ENCODE measurements around the gene CTNNA2. TPM values are rescaled to one million over a fixed set of nuclear protein-coding genes. Genes with fewer than 3 reads are reported as not detected.

The CTNNA2 gene
- total RNA-seq, 1 donor from 2014 or later: 2.9 TPM

DNA sequence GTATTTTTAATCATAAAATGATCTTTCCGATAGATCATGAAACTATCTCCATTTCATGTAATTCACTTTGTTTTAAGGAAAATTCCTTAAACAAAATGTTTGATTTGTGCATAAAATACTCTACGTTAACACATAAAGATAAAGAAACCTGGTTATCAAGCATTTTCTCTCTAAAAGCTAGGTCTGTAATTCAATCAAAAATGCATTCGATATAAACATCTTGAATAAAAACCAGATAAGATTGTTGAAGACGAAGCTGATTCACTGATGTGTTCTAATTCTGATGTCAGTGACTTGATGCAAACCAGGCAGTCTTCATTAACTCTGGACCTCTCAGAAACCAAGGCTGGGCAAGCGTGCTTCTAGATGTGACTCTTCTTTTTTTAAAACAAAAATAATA is 245.2 kb downstream of the CTNNA2 start:
- Mint-ChIP-seq H3K4me1 (no peaks in the 10 kb centered on the region), H3K27me3 (ENCODE audit: low read depth) (no peaks in the 10 kb centered on the region), H3K27ac (ENCODE audit: unreplicated experiment) (no peak overlapping the region), H3K9me3 (peaks cover 2% of the 10 kb centered on the region), H3K36me3 (ENCODE audit: low read depth) (no peaks in the 10 kb centered on the region), H3K4me3 (no peak overlapping the region)
- TF ChIP-seq, protein P1, sequence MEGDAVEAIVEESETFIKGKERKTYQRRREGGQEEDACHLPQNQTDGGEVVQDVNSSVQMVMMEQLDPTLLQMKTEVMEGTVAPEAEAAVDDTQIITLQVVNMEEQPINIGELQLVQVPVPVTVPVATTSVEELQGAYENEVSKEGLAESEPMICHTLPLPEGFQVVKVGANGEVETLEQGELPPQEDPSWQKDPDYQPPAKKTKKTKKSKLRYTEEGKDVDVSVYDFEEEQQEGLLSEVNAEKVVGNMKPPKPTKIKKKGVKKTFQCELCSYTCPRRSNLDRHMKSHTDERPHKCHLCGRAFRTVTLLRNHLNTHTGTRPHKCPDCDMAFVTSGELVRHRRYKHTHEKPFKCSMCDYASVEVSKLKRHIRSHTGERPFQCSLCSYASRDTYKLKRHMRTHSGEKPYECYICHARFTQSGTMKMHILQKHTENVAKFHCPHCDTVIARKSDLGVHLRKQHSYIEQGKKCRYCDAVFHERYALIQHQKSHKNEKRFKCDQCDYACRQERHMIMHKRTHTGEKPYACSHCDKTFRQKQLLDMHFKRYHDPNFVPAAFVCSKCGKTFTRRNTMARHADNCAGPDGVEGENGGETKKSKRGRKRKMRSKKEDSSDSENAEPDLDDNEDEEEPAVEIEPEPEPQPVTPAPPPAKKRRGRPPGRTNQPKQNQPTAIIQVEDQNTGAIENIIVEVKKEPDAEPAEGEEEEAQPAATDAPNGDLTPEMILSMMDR (conservative IDR thresholded peaks at IDR 0.05): no peak
- DNase-seq (ENCODE audit: low read depth, low spot score): no peak

DNA sequence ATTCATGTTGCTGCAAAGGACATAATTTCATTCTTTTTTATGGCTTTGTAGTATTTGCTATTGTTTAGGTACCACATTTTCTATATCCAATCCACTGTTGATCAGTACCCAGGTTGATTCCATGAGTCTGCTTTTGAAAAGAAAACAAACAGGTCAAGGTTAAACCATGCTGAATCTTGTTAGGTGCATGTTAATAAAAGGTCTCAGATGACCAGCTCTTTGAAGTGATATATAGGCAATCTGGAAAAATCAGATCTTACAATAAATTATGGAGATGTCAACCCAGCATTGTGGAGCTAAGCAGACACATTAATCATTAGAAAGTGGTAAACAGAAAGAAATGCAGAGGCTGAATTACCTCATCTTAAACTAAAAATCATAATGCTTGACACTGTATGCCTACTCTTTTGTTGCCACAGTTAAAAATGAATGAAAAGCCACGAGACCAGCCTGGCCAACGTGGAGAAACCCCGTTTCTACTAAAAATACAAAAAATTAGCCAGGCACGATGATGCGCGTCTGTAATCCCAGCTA is 246.0 kb downstream of the CTNNA2 start:
- TF ChIP-seq, protein P1 (conservative IDR thresholded peaks at IDR 0.05): no peak
- Mint-ChIP-seq H3K4me3 (no peak overlapping the region), H3K4me1 (no peaks in the 10 kb centered on the region), H3K36me3 (ENCODE audit: low read depth) (no peaks in the 10 kb centered on the region), H3K27ac (ENCODE audit: unreplicated experiment) (no peak overlapping the region), H3K9me3 (peaks cover 2% of the 10 kb centered on the region), H3K27me3 (ENCODE audit: low read depth) (no peaks in the 10 kb centered on the region)
- DNase-seq (ENCODE audit: low read depth, low spot score): no peak

DNA sequence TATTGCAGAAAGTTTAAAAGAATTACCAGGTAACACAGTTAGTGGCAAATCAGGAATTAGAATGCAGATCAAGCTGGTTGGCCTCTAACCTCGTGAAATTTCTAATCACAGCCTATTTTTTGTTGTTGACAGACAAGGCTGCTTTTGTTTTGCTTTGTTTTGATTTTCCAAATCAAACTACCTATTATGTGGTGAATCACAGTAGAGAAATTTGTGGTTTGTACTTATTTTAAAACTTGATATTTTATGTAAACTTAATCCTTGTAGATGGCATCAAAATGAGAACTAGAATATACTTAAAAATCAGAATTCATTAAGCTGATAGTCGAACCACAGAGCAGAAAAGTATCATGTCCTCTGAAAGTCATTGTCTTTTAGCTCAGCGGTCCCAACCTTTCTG is 258.1 kb downstream of the CTNNA2 start:
- Mint-ChIP-seq H3K27ac (ENCODE audit: unreplicated experiment) (no peak overlapping the region), H3K36me3 (ENCODE audit: low read depth) (no peaks in the 10 kb centered on the region), H3K4me3 (no peak overlapping the region), H3K9me3 (peaks cover 2% of the 10 kb centered on the region), H3K4me1 (peaks cover 16% of the 10 kb centered on the region), H3K27me3 (ENCODE audit: low read depth) (no peaks in the 10 kb centered on the region)
- TF ChIP-seq, protein P1 (conservative IDR thresholded peaks at IDR 0.05): no peak
- DNase-seq (ENCODE audit: low read depth, low spot score): no peak

DNA sequence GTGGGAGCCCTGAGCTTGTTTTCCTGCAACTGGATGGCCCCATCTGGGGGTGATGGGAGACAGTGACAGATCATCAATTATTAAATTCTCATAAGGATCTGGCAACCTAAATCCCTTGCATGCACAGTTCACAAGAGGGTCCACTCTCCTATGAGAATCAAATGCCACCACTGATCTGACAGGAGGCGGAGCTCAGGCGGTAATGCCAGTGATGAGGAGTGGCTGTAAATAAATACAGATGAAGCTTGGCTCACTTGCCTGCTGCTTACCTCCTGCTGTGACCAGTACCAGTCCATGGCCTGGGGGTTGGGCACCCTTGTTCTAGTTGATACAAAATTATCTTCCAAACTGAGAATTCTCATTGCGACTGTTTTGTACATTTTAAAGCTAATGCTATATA is 258.6 kb downstream of the CTNNA2 start:
- no peak overlapping the region for H3K4me3 Mint-ChIP-seq

DNA sequence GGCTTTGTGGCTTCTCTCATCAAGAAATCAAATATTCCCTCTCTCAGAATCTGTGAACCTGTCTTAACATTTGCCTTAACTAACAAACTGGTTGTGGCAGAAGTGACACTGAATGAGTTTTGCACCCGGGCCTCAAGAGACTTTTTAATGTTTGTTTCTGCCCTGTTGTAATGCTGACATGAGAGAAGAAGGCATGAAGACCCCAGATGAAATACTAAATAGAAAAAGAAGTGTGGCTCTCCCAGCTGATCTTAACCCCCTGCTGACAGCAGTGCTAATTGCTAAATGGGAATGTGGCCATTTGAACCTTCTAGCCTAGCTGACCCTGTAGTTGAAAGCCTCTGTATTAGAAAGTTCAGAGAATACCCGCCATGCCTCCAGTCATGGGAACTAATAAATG is 261.2 kb downstream of the CTNNA2 start:
- peaks cover 16% of the 10 kb centered on the region for H3K4me1 Mint-ChIP-seq
- peaks cover 2% of the 10 kb centered on the region for H3K9me3 Mint-ChIP-seq
- H3K27ac Mint-ChIP-seq (ENCODE audit: unreplicated experiment): no peak overlapping the region

More for the DNA sequence above, 258.6 kb downstream of the CTNNA2 start:
- Mint-ChIP-seq H3K27me3 (ENCODE audit: low read depth) (no peaks in the 10 kb centered on the region), H3K36me3 (ENCODE audit: low read depth) (no peaks in the 10 kb centered on the region), H3K27ac (ENCODE audit: unreplicated experiment) (no peak overlapping the region), H3K9me3 (peaks cover 2% of the 10 kb centered on the region), H3K4me1 (peaks cover 16% of the 10 kb centered on the region)
- no peak for DNase-seq (ENCODE audit: low read depth, low spot score)
- TF ChIP-seq, protein P1 (conservative IDR thresholded peaks at IDR 0.05): no peak

More for the DNA sequence above, 261.2 kb downstream of the CTNNA2 start:
- H3K36me3 Mint-ChIP-seq (ENCODE audit: low read depth): no peaks in the 10 kb centered on the region
- no peak overlapping the region for H3K4me3 Mint-ChIP-seq
- no peak for DNase-seq (ENCODE audit: low read depth, low spot score)
- TF ChIP-seq, protein P1 (conservative IDR thresholded peaks at IDR 0.05): no peak
- H3K27me3 Mint-ChIP-seq (ENCODE audit: low read depth): no peaks in the 10 kb centered on the region
